Activated naive CD8-positive, alpha-beta T cell treated with anti-CD3 and anti-CD28 coated beads for 36 hours (primary cell): ENCODE measurements around the gene CD200. TPM values are rescaled to one million over a fixed set of nuclear protein-coding genes. Genes with fewer than 3 reads are reported as not detected.

Experiments used
- DNase-seq: peaks from one replicate; pipeline ENCODE4 v3.0.0; 2021
- H3K27ac Mint-ChIP-seq: one replicate; pipeline ENCODE4 v1.8.0; 2022; ENCODE audit warnings: mild to moderate bottlenecking, moderate library complexity, mixed read lengths
- H3K27me3 Mint-ChIP-seq: one replicate; pipeline ENCODE4 v1.8.0; 2022; ENCODE audit warnings: mild to moderate bottlenecking, mixed read lengths
- H3K36me3 Mint-ChIP-seq: one replicate; pipeline ENCODE4 v1.8.0; 2021; ENCODE audit warnings: mild to moderate bottlenecking, mixed read lengths
- H3K4me1 Mint-ChIP-seq: one replicate; pipeline ENCODE4 v1.8.0; 2021; ENCODE audit warnings: mixed read lengths
- H3K4me3 Mint-ChIP-seq: one replicate; pipeline ENCODE4 v1.8.0; 2022; ENCODE audit warnings: mild to moderate bottlenecking, moderate library complexity, mixed read lengths
- H3K9me3 Mint-ChIP-seq: one replicate; pipeline ENCODE4 v1.8.0; 2022; ENCODE audit warnings: mixed read lengths
- total RNA-seq, 2 experiments: library from RNA; stranded (reverse); gene quantifications; one replicate each; pipeline ENCODE4 v1.2.3, GENCODE V29; 2021

CD200 gene
- total RNA-seq, 2 experiments from 2014 or later, result 32.7 to 33.6 TPM

DNA sequence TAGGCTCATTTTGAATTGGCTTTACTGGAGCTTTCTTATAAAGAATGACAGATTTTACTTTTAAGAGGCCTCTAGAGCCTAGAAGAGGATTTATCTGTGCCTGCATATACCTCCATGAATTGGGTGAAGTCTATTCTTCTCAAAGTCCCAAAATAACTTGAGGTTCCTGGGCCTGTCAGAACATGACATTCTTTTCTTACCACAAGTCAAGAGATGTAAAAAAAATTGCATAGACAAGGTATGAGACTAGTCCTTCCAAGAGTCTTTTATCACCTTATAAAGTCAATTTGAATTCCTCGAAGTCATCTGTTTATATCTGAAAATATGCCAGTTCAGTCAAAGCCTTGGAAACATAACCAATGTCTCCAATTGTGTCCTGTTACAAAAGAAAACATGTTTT, 17.2 kb upstream of the CD200 start:
- no peak overlapping the region for H3K4me3 Mint-ChIP-seq
- DNase-seq, result no peak
- no peak overlapping the region for H3K27ac Mint-ChIP-seq
- H3K9me3 Mint-ChIP-seq, result peaks cover 7% of the 10 kb centered on the region
- H3K4me1 Mint-ChIP-seq, result peaks cover 4% of the 10 kb centered on the region
- H3K27me3 Mint-ChIP-seq, result no peaks in the 10 kb centered on the region
- H3K36me3 Mint-ChIP-seq, result peaks cover 3% of the 10 kb centered on the region

DNA sequence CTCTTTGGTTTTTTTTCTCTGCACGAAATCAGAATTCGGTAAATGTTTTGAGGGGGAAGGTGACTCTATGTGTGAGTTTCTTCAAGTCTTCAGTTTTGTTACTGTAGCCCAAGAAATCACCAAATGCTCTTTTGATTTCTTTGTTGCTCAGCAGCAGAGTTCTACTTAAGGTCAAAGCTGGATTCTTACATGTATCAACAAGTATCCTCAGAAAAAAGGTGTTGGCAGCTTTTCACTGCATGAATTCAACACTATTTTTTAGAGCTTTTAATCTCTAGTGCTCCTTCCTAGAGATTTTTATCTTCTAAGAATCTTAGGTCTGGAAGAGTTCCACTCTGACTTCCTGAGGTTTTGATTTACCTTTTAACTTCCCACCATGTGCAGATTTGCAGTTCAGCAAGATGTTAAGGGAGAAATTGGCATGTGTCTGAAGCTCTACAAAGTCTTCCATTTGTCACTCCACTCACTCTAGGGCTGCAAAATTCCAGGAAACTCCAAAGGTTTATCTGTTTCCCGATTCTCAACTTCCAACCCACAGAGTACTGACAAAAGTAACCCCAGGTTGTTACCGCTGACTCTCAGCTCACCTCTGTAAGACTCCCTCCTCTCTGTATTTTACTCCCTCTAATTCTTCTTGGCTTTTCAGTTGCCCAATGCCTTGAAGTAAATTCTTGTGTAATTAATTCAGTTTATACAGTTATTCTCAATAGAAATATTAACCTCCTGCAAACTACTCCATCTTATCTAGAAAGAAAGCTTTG, 13.3 kb upstream of the CD200 start:
- H3K36me3 Mint-ChIP-seq, result peaks cover 1% of the 10 kb centered on the region
- H3K27ac Mint-ChIP-seq, result no peak overlapping the region
- H3K9me3 Mint-ChIP-seq, result peaks cover 7% of the 10 kb centered on the region
- H3K4me3 Mint-ChIP-seq, result no peak overlapping the region
- peaks cover 3% of the 10 kb centered on the region for H3K27me3 Mint-ChIP-seq
- H3K4me1 Mint-ChIP-seq, result peaks cover 4% of the 10 kb centered on the region
- no peak for DNase-seq

DNA sequence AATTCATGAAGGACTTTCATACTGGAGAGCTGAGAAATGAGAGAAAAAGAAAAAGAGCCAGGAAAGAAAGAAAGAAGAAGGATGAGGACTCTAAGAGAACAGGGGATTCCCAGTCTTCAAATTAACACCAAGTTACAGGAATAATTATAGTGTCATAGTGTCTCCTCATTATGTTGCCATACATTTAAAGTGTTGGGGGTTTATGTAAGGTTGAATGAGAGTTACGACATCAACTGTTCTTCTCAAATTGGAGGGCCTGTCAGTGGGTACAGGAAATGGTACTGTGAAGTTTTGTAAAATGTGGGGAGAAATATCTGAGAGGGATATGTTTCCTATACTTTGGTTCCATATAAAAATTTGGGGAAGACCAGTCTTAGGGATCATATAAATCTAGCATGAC, 12.3 kb upstream of the CD200 start:
- Mint-ChIP-seq H3K27me3 (peaks cover 3% of the 10 kb centered on the region), H3K27ac (no peak overlapping the region), H3K4me3 (no peak overlapping the region), H3K4me1 (peaks cover 4% of the 10 kb centered on the region), H3K9me3 (peaks cover 5% of the 10 kb centered on the region), H3K36me3 (no peaks in the 10 kb centered on the region)
- no peak for DNase-seq

DNA sequence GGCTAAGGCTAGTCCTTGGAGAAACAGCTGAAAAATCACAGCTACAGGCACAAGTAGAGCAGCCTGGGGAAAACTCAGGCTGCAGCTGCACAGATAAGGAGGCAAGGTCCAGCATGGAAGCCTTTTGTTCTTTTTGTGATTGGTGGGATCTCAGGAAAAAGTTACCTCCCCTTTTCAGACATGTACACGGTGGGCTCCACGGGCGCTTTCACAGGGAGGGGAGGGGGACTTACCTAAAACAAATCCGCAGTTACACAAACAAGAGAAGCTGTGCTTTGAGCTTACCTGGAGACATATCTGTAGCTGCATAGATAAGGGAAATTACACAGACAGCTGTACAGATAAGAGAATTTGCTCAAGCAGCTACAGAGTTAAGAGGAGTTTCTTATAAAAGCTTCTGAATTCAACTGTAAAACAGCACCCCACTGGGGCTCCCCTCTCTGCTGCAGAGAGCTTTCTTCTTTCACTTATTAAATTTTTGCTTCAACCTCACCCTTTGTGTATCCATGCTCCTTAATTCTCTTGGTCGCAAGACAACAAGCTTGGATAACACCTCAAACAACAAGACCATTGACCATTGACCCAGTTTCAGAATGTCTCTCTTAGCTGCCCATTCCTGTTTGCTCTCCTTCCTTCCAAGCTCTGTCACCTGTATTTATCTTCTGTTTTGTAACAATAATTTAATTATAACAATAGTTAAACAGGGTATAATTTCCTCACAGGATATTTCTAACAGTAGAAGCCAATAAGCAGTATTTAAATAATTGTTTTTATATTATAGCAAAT, 10.9 kb upstream of the CD200 start:
- H3K27me3 Mint-ChIP-seq, result peaks cover 3% of the 10 kb centered on the region
- H3K27ac Mint-ChIP-seq, result no peak overlapping the region
- no peaks in the 10 kb centered on the region for H3K36me3 Mint-ChIP-seq
- DNase-seq, result no peak
- H3K9me3 Mint-ChIP-seq, result no peaks in the 10 kb centered on the region
- peaks cover 4% of the 10 kb centered on the region for H3K4me1 Mint-ChIP-seq
- H3K4me3 Mint-ChIP-seq, result no peak overlapping the region

DNA sequence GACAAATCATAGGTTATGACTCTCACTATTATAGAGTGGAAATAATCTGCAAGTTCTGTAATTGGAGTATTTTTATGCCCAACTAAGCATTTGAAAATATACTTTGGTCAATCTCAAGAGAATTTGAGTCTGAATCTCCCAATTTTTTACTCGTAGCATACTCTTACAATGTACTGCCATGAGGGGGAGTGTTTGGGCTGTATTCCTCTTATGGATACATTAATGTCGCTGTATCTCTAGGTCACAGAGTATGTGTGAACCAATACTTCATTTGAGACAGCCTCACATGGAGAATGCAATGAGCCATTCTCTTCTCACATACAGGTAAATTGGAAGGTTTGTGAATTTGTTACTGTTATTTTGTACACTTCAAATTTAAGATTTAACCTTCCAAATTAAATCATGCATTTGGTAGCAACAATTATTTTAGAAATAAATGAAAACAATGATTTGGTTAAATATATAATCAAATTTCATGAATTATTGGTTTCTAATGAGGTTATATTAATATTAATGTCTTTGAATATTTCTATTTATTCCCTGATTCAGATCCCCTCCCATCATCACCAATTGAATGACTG, 5.5 kb upstream of the CD200 start:
- no peak for DNase-seq
- H3K4me1 Mint-ChIP-seq, result peaks cover 2% of the 10 kb centered on the region

DNA sequence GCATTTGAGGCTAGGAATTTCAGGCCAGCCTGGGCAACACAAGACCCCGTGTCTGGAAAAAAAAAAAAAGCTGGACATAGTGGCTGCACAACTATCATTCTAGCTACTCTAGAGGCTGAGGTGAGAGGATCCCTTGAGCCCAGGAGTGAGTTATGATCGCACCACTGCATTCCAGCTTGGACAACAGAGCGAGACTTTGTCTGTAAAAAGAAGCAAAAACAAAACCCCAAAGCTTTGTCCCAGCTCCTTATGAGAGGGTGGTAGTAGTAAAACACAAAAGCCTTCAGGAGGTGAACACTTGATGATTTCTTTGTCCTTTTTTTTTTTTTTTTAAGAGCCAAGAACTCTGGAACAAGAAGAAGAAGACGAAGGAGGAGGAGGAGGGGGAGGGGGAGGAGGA, 1.1 kb upstream of the CD200 start:
- H3K4me3 Mint-ChIP-seq, result peak overlapping the region; percentile 87
- H3K27ac Mint-ChIP-seq, result no peak overlapping the region

More for the DNA sequence above, 5.5 kb upstream of the CD200 start:
- Mint-ChIP-seq H3K36me3 (no peaks in the 10 kb centered on the region), H3K4me3 (no peak overlapping the region), H3K27me3 (peaks cover 3% of the 10 kb centered on the region), H3K27ac (no peak overlapping the region), H3K9me3 (no peaks in the 10 kb centered on the region)

DNA sequence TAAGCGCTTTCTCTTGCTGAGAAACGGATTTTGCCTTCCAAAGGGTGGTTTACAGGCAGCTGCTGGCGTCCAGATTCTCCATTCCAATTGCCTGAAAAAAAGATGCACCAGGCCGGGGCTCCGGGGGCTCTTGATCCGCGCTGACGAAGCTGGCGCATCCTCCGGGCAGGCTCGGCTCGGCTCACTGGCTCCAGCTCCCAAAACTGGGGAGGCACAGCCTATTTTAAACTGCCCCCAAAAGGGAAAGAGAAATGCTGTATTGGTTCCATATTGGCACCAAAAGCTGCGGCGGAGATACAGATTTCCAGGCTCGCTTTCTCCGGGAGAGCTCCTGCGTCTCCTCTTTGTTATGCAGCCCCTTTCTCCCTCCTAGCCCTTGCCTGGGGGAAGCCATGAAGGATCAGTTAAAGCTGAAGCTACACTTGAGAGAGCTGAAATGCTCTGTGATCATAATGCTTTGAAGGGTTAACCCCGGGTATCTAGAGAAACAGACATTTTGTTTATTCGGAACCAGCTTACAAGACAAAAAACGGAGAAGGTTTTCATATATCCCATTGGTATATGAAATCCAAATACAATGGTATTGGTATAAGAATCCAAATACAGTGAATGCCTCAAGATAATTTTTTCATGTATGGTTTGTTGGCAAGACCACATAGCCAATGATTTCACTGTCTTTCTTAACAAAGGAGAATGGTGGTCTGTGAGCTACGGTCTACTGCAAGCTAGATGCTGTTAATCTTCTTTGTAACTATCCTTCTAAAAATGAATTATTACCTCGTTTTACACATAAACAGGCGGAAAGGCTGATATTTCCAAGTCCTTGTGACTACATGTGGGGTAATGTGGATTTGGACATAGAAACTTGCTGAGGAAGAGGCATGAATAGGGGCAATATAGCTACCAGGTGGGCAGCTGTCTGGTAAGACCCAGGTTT, 693 bp downstream of the CD200 start:
- no peaks in the 10 kb centered on the region for H3K9me3 Mint-ChIP-seq
- H3K36me3 Mint-ChIP-seq, result peaks cover 36% of the 10 kb centered on the region
- H3K27ac Mint-ChIP-seq, result peak overlapping the region; percentile 84
- no peaks in the 10 kb centered on the region for H3K27me3 Mint-ChIP-seq
- peak; percentile 30 for DNase-seq
- peak overlapping the region; percentile 87 for H3K4me3 Mint-ChIP-seq
- H3K4me1 Mint-ChIP-seq, result peaks cover 43% of the 10 kb centered on the region

More for the DNA sequence above, 1.1 kb upstream of the CD200 start:
- Mint-ChIP-seq H3K27me3 (no peaks in the 10 kb centered on the region), H3K4me1 (peaks cover 28% of the 10 kb centered on the region), H3K9me3 (no peaks in the 10 kb centered on the region), H3K36me3 (peaks cover 24% of the 10 kb centered on the region)
- no peak for DNase-seq

DNA sequence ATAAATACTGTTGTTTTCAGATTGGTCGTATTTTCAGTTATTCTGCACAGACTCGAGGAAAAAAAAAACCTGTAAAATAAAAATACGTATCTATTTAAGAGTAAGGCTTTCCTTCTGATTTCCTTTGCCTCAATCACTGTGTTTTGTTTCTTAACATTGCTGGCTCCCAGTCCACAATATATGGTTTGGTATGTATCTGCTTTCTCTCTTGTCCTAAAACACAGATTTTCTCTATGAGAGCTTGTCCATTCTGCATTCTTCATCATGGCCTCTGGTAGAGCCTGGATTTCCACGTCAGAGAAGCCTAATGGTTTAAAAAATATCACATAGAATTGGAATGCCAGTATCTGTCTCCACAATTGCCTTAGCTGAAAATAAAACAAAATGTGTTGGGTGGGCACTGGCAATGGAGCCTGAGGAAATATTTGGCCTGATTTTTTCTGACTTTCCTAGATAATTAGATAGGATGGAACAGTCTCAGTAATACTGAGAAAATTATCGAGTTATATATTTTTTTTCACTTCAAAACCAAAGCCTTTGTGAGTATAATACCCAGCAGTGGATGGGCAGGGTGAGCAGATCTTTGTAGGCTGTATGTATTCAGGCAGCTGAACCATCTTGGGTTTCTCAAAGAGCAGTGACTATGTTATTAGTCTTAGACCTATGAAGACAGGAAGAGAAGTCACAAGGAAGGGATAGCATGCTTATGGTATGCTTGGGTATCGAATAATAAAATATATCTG, 1.9 kb downstream of the CD200 start:
- peak overlapping the region; percentile 84 for H3K27ac Mint-ChIP-seq
- H3K27me3 Mint-ChIP-seq, result no peaks in the 10 kb centered on the region
- peaks cover 44% of the 10 kb centered on the region for H3K36me3 Mint-ChIP-seq
- peak overlapping the region; percentile 87 for H3K4me3 Mint-ChIP-seq
- peaks cover 51% of the 10 kb centered on the region for H3K4me1 Mint-ChIP-seq
- DNase-seq, result no peak
- H3K9me3 Mint-ChIP-seq, result no peaks in the 10 kb centered on the region

DNA sequence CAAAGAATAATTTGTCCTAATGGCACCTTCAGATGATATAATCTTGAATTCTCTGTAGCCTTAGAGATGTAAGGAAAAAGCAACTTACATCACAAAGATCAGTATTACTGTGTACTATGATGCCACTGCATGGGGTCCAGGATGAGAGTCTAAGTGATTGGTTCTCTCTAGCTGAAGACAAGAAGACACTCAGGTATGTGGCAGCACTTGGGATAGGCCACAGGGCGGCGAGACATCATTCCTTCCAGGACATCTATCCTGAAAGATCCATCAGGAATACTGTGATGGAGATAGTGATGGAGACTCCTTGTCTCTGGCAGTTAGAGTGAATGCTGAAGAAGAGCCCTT, 2.5 kb downstream of the CD200 start:
- H3K27ac Mint-ChIP-seq, result peak overlapping the region; percentile 84
- no peaks in the 10 kb centered on the region for H3K27me3 Mint-ChIP-seq
- H3K9me3 Mint-ChIP-seq, result no peaks in the 10 kb centered on the region
- H3K4me3 Mint-ChIP-seq, result peak overlapping the region; percentile 87
- DNase-seq, result no peak
- peaks cover 53% of the 10 kb centered on the region for H3K4me1 Mint-ChIP-seq
- H3K36me3 Mint-ChIP-seq, result peaks cover 48% of the 10 kb centered on the region

DNA sequence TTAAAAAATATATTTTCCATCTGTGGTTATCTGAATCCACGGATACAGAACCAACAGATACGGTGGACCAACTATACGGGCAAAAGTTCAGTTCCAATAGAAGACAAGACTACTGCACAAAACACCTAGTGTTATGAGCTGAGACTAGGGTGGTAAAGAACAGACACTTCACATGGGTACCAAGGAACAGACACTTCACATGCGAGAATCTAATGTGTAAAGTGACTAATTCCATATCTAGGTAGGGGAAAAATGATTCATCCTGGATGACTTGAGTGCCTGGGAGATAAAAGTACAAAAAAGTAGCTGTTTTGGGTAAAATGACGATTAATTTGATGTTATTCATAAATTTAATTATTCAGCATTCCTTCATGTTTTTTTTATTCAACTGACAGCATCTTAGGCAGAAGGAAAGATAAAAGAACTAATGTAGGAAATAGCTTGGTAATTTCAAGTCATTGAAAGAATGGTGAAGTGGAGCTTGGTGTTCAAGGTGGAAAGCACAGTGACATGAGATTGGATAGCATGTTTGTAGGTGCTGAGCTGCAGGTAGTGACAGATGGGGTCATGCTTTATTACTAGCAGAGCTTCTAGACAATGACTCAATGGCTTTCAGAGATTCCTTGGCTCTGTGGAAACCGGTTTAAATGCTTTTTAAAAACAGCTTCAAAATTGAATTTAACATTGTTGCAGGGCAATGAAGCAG, 5.2 kb downstream of the CD200 start:
- Mint-ChIP-seq H3K4me1 (peaks cover 63% of the 10 kb centered on the region), H3K36me3 (peaks cover 70% of the 10 kb centered on the region), H3K9me3 (peaks cover 2% of the 10 kb centered on the region), H3K27me3 (no peaks in the 10 kb centered on the region), H3K4me3 (peak overlapping the region; percentile 15), H3K27ac (peak overlapping the region; percentile 47)
- DNase-seq, result no peak

DNA sequence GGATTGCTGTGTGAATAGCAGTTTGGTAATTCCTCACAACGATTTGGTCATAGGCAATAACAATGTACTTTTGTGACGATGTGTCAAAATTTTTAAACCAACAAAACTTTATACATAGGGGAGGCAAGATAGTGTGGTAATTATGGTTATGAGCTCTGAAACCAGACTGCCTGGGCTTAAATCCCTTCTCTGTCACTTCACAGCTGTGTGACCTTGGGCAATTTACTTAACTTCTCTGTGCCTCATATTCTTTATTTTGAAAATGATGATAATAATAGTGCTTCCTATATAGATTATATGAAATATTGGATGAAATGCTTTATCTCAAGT, 5.7 kb downstream of the CD200 start:
- H3K36me3 Mint-ChIP-seq, result peaks cover 73% of the 10 kb centered on the region
- H3K27me3 Mint-ChIP-seq, result no peaks in the 10 kb centered on the region
- H3K4me1 Mint-ChIP-seq, result peaks cover 63% of the 10 kb centered on the region
- peak overlapping the region; percentile 47 for H3K27ac Mint-ChIP-seq
- H3K4me3 Mint-ChIP-seq, result peak overlapping the region; percentile 15
- no peak for DNase-seq
- peaks cover 2% of the 10 kb centered on the region for H3K9me3 Mint-ChIP-seq

DNA sequence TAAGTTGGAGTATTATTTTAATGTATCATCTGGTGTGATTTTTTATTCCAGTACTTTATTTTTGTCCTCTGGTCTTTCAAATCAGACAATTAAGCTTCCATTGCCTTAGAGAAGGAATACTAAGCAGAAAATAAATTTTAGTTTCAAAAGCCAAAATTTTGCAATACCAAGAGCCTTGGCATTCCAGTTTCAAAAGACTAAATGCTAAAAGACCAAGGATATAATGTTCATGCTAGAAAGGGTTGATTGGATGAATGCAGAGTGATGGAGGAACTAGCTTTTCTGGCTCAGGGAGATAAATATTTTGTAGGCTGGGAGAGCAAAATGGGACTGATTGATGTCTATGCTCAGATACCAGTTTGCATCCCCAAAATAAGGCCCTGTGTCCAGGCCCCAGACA, 6.2 kb downstream of the CD200 start:
- peak overlapping the region; percentile 45 for H3K27ac Mint-ChIP-seq
- DNase-seq, result no peak
- H3K4me1 Mint-ChIP-seq, result peaks cover 63% of the 10 kb centered on the region
- peaks cover 74% of the 10 kb centered on the region for H3K36me3 Mint-ChIP-seq
- peaks cover 4% of the 10 kb centered on the region for H3K9me3 Mint-ChIP-seq
- H3K4me3 Mint-ChIP-seq, result no peak overlapping the region
- H3K27me3 Mint-ChIP-seq, result no peaks in the 10 kb centered on the region

DNA sequence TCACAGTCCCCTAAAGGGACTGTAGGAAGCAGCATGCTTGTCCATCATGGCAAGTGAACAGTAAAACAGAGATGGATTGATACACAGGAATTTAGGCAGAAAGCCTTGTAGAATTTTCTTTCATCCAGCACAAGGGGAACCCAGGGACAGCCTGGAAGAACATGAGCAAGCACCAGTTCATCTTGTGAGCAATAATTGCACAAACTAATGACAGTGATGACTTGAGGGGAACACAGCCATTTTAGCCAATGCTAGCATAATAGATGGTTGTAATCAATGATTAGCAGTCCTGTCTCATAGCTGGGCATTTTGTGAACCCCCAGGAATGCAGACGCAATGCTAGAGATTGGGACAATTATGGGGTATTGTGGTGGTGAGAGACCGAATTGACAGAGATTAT, 6.7 kb downstream of the CD200 start:
- H3K9me3 Mint-ChIP-seq, result peaks cover 4% of the 10 kb centered on the region
- no peak overlapping the region for H3K4me3 Mint-ChIP-seq
- H3K4me1 Mint-ChIP-seq, result peaks cover 61% of the 10 kb centered on the region
- no peak for DNase-seq
- peaks cover 79% of the 10 kb centered on the region for H3K36me3 Mint-ChIP-seq
- peak overlapping the region; percentile 45 for H3K27ac Mint-ChIP-seq
- H3K27me3 Mint-ChIP-seq, result no peaks in the 10 kb centered on the region

DNA sequence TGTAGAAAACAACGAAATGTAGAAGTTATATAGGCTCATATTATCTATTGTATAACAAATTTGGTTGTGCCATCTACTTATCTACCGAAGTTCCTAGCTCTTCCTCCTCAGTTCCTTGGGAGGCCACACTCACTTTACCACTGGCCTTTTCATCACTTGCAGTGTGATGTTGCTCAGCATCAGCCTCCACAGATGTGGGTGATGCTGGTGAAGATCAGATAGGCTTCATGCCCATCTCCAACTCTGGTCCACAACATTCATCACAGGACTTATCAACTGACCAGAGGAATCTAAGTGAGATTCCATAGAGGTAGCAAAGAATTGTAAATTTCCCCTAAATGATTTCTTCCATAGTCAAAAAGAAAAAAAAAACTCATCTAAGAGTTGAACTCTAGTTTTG, 8.4 kb downstream of the CD200 start:
- Mint-ChIP-seq H3K4me1 (peaks cover 53% of the 10 kb centered on the region), H3K4me3 (no peak overlapping the region), H3K9me3 (peaks cover 4% of the 10 kb centered on the region), H3K27ac (peak overlapping the region; percentile 40), H3K36me3 (peaks cover 78% of the 10 kb centered on the region), H3K27me3 (no peaks in the 10 kb centered on the region)
- DNase-seq, result no peak
